ENCODE data around the gene IDNK.
"Not testable (repeated sequence)": the region's sequence is repeated elsewhere in the genome, so short reads cannot be mapped to it uniquely, and the experiment has no call there.

Gene IDNK

GRCh38 chr9:83622939-83623678, at the start of gene IDNK:
Gene IDNK (plus strand): TSS chr9:83623143. CDS start chr9:83623172, 29 bp downstream.
- peak; percentile 53 for DNase-seq (ENCODE audit: low read depth)

- DNase-seq (ENCODE audit: low read depth) = no peak
Measured at GRCh38 chr9:83574482-83574881, 48.5 kb upstream of the IDNK start.

- DNase-seq (ENCODE audit: low read depth) = no peak
Measured at GRCh38 chr9:83582029-83582428, 40.9 kb upstream of the IDNK start.

GRCh38 chr9:83583151-83584014, 39.6 kb upstream of the IDNK start:
- no peak for DNase-seq (ENCODE audit: low read depth)

GRCh38 chr9:83584995-83585394, 37.9 kb upstream of the IDNK start:
- DNase-seq (ENCODE audit: low read depth) = no peak

- DNase-seq (ENCODE audit: low read depth) = no peak
Measured at GRCh38 chr9:83588256-83588655, 34.7 kb upstream of the IDNK start.

GRCh38 chr9:83596899-83597504, 25.9 kb upstream of the IDNK start:
- DNase-seq (ENCODE audit: low read depth) = peak; percentile 11

- no peak for DNase-seq (ENCODE audit: low read depth)
Measured at GRCh38 chr9:83598487-83598886, 24.5 kb upstream of the IDNK start.

GRCh38 chr9:83599071-83599470, 23.9 kb upstream of the IDNK start:
- no peak for DNase-seq (ENCODE audit: low read depth)

GRCh38 chr9:83601463-83601862, 21.5 kb upstream of the IDNK start:
- DNase-seq (ENCODE audit: low read depth) = no peak

GRCh38 chr9:83607620-83608019, 15.3 kb upstream of the IDNK start:
- not testable (repeated sequence) for DNase-seq (ENCODE audit: low read depth)

GRCh38 chr9:83613298-83613697, 9.6 kb upstream of the IDNK start:
- not testable (repeated sequence) for DNase-seq (ENCODE audit: low read depth)

- DNase-seq (ENCODE audit: low read depth) = no peak
Measured at GRCh38 chr9:83617299-83617698, 5.6 kb upstream of the IDNK start.

- no peak for DNase-seq (ENCODE audit: low read depth)
Measured at GRCh38 chr9:83620841-83621636, 1.9 kb upstream of the IDNK start.

GRCh38 chr9:83622433-83622938, 457 bp upstream of the IDNK start:
- DNase-seq (ENCODE audit: low read depth) = no peak

GRCh38 chr9:83623679-83624076, 735 bp downstream of the IDNK start:
- no peak for DNase-seq (ENCODE audit: low read depth)

- no peak for DNase-seq (ENCODE audit: low read depth)
Measured at GRCh38 chr9:83625178-83625577, 2.2 kb downstream of the IDNK start.

GRCh38 chr9:83628540-83628939, 5.6 kb downstream of the IDNK start:
- no peak for DNase-seq (ENCODE audit: low read depth)

- no peak for DNase-seq (ENCODE audit: low read depth)
Measured at GRCh38 chr9:83629433-83630104, 6.6 kb downstream of the IDNK start.

GRCh38 chr9:83630938-83631457, 8.1 kb downstream of the IDNK start:
- no peak for DNase-seq (ENCODE audit: low read depth)

- DNase-seq (ENCODE audit: low read depth) = no peak
Measured at GRCh38 chr9:83633255-83633654, 10.3 kb downstream of the IDNK start.

All from activated T-cell treated with anti-CD3 and anti-CD28 coated beads for 24 hours (primary cell).